GM06990 (cell line): ENCODE results near the gene IL1R2.

Source experiments
- DNase-seq: peaks from one replicate; pipeline ENCODE4 v3.0.0-alpha.2; 2011; ENCODE audit not compliant: insufficient read length; ENCODE audit errors: extremely low read depth
- H3K27me3 ChIP-seq: replicated peaks from 2 replicates; pipeline ENCODE4 v1.6.0; 2011; ENCODE audit warnings: low read length; ENCODE audit not compliant: control insufficient read depth, insufficient read depth
- H3K36me3 ChIP-seq: 2 replicates; pipeline ENCODE4 v1.5.1; 2011; ENCODE audit warnings: low read length; ENCODE audit not compliant: control insufficient read depth, insufficient read depth
- H3K4me3 ChIP-seq: replicated peaks from 2 replicates; pipeline ENCODE4 v1.5.1; 2011; ENCODE audit warnings: low read depth, mild to moderate bottlenecking, control low read depth, low read length
- TF ChIP-seq, protein P1 (sequence below): IDR thresholded peaks from 2 replicates; pipeline ENCODE4 v1.5.1; 2011; ENCODE audit warnings: low read length, control low read depth, mild to moderate bottlenecking, inconsistent platforms; ENCODE audit not compliant: insufficient read depth, poor library complexity, severe bottlenecking

IL1R2 gene

DNA sequence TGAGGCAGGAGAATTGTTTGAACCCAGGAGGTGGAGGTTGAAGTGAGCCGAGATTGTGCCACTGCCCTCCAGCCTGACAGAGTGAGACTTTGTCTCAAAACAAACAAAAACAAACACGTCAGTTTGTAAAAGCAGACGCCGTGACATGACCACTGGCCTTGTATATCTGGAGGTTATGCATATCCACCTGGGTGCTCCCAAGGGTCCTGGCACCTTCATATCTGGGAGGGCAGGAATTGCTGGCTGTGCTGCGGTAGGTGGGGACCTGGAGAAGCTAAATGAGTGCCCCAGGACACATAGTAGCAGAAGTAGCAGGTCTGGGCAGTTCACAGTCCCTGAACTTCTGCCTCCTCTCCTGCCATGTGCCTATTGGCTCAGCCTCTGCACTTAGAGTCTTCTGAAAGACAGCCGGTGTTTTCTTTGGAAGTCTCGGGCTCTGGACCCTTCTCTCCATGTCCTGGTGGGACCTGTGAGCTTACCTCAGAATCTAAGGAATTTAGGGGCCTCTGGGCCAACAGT, 30.9 kb upstream of the IL1R2 start:
- H3K36me3 ChIP-seq = no peaks in the 10 kb centered on the region
- no peak for DNase-seq
- TF ChIP-seq, protein P1, sequence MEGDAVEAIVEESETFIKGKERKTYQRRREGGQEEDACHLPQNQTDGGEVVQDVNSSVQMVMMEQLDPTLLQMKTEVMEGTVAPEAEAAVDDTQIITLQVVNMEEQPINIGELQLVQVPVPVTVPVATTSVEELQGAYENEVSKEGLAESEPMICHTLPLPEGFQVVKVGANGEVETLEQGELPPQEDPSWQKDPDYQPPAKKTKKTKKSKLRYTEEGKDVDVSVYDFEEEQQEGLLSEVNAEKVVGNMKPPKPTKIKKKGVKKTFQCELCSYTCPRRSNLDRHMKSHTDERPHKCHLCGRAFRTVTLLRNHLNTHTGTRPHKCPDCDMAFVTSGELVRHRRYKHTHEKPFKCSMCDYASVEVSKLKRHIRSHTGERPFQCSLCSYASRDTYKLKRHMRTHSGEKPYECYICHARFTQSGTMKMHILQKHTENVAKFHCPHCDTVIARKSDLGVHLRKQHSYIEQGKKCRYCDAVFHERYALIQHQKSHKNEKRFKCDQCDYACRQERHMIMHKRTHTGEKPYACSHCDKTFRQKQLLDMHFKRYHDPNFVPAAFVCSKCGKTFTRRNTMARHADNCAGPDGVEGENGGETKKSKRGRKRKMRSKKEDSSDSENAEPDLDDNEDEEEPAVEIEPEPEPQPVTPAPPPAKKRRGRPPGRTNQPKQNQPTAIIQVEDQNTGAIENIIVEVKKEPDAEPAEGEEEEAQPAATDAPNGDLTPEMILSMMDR = no peak
- H3K27me3 ChIP-seq = no peaks in the 10 kb centered on the region
- H3K4me3 ChIP-seq = no peak overlapping the region

DNA sequence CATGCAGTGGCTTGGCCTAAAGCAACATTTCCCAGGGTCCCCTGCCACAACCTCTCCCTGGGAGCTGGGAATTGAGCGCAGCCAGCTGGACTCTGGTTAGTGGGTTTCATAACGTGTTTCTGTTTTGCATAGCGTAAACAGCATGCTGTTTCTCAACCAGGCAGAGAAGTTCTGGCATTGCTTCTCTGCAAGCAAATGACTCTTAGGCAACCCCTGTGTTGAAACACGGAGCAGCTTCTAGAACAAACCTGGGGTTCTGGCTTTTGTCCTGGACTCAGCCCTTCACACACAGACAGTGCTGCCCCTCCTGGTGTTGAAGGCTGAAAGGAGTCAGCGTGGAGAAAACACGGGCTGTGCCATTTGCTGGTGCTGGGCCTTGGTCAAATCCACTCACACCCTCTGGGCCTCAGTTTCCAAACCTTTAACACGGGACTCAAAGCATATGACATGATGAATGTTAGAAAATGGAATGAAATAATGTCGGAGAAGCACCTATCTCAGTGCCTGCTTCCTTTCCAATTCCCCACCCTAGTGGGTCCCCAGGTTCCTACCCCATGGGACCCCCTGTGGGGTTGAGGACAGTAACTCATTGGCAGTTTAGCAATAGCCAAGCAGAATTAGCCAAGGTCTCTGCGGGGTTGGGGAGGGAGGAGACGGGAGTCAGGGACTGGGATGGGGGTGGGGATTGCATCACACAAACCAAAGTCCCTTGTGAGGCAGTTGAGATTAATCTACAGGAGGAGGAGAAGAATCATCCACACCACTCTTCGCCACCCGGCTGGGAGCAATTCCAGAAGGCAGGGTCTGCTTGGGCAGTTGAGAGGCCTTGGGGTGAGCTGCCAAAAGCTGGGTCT, 30.2 kb upstream of the IL1R2 start:
- DNase-seq = no peak
- TF ChIP-seq, protein P1 = no peak
- Histone ChIP-seq H3K4me3 (no peak overlapping the region), H3K27me3 (no peaks in the 10 kb centered on the region), H3K36me3 (no peaks in the 10 kb centered on the region)

DNA sequence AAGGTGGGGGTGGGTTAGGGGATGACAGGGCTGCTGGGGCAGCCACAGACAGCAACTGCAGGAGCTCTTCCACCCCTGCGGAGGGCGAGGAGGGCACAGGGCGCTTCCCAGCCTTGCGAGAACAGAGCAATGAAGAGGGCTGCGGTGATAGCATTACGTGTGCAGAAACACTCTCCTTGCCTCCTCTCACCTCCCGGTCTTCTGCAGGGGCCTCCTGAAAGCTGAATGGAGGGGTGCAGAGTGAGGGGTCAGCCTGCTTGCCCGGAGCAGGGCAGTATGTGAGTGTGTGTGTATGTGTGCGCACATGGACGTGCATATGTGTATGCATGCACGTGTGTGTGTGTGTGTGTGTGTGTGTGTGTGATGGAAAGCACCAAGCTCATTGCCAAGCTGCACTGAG, 29.5 kb upstream of the IL1R2 start:
- TF ChIP-seq, protein P1 = no peak
- no peak overlapping the region for H3K4me3 ChIP-seq
- no peaks in the 10 kb centered on the region for H3K36me3 ChIP-seq
- DNase-seq = no peak
- H3K27me3 ChIP-seq = no peaks in the 10 kb centered on the region

DNA sequence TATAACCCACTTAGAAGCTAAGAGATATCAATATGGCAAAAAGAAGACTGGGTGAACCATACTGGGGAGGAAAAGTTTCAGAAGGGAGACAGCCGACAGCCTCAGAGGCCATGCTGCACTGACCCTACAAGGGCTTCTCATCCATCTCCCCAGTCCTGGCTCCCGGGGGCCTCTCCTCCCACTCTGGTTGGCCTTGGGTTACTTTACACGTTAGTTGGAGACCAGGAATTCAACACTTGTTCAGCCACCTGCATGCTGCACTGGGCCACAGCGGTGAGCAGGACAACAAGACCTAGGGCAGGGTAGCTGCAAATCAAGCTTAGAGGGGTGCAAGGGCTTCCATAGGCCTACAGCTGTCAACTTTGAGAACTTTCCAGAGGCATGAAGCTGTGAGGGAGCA, 28.6 kb upstream of the IL1R2 start:
- Histone ChIP-seq H3K36me3 (no peaks in the 10 kb centered on the region), H3K4me3 (no peak overlapping the region), H3K27me3 (no peaks in the 10 kb centered on the region)
- DNase-seq = no peak
- TF ChIP-seq, protein P1 = no peak

DNA sequence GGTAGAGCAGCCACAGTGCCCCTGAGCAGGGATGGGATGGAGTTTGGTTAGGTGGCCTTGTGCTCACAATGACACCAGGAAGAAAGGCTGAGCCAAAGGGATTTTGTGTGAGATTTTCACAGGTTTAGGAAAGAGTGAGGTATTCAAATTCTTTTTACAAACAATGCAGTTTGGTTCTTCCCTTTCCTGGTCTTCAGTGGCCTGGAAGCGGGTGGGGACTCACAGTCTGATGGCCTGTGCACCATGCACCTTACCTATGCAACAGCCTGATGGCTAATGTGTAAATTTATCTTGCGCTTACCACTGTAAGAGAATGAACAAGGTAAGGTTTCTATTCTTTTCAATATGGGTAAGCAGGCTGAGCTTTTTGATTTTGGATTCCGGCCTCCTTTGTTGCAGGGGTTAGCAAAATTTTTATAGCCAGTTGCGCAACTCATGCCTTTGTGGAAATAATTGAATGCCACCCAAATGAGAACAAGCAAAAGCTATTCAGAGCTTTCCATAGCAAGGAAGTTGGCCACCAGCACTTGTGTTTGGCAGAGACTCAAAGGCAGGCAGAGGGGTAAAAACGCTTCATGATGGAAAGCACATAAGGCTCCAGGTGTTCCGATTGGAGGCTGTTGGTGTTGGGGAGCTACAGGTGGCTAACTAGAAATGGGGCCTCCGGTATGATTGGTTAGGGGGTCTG, 23.8 kb upstream of the IL1R2 start:
- Histone ChIP-seq H3K27me3 (no peaks in the 10 kb centered on the region), H3K36me3 (no peaks in the 10 kb centered on the region), H3K4me3 (no peak overlapping the region)
- TF ChIP-seq, protein P1 = no peak
- DNase-seq = no peak
